B cell (primary cell): Measurements from ENCODE around the gene UBE2U. TPM values are rescaled to one million over a fixed set of nuclear protein-coding genes. Genes with fewer than 3 reads are reported as not detected.

Source experiments
- ATAC-seq: fragments of 200-7000 bp; cut with Tn5 transposase; one replicate; pipeline ENCODE4 v1.10.0; 2021; ENCODE audit warnings: low read depth, mild to moderate bottlenecking, moderate number of reproducible peaks, moderate library complexity
- CTCF ChIA-PET: fragments of 350-600 bp; sonication (Branson Sonifier 250); formaldehyde crosslinking; loops from one replicate; lab custom pipeline; 2021; ENCODE audit warnings: antibody characterized with exemption, inconsistent platforms; lab: Charles Lee
- POLR2A ChIA-PET: fragments of 350-600 bp; sonication (Branson Sonifier 250); formaldehyde crosslinking; loops from one replicate; lab custom pipeline; 2021; ENCODE audit warnings: antibody characterized with exemption; lab: Charles Lee
- DNase-seq: peaks from one replicate; pipeline ENCODE4 v3.0.0; 2013
- H2AFZ ChIP-seq: 2 replicates; pipeline ENCODE4 v1.6.1; 2012; ENCODE audit warnings: mild to moderate bottlenecking, low read depth, low read length; ENCODE audit not compliant: insufficient read depth, poor library complexity, severe bottlenecking
- H3K27ac ChIP-seq, 2 donors: 1 replicate in 1 of 2; 2 replicates in 1 of 2; pipeline ENCODE4 v1.5.1; 2012 to 2013; ENCODE audit warnings: low read length in 2 of 2, mild to moderate bottlenecking in 2 of 2, moderate library complexity in 1 of 2
- H3K27me3 ChIP-seq, 4 experiments: fragments of 200-600 bp in 1 of 4; sonication (generic) in 1 of 4; replicated peaks in 1 of 4; 1 replicate in 2 of 4; 2 replicates in 2 of 4; pipeline versions ENCODE4 v1.6.1 to v1.7.0; 2013 to 2016; ENCODE audit warnings: low read length in 3 of 4, mild to moderate bottlenecking in 2 of 4, mixed read lengths in 1 of 4, moderate library complexity in 1 of 4; ENCODE audit not compliant: insufficient read depth in 4 of 4, control insufficient read depth in 3 of 4; ENCODE audit errors: control extremely low read depth in 1 of 4
- H3K36me3 ChIP-seq, 2 experiments: replicated peaks in 1 of 2; 1 replicate in 1 of 2; 2 replicates in 1 of 2; pipeline versions ENCODE4 v1.6.1 to v1.7.1; 2013; ENCODE audit warnings: low read length in 1 of 2; ENCODE audit not compliant: insufficient read depth in 2 of 2, control insufficient read depth in 1 of 2; ENCODE audit errors: control extremely low read depth in 1 of 2, extremely low read depth in 1 of 2
- H3K4me1 ChIP-seq, 2 donors: fragments of 200-600 bp in 1 of 2; sonication (generic) in 1 of 2; 1 replicate in 1 of 2; 2 replicates in 1 of 2; pipeline versions ENCODE4 v1.5.1 to v1.6.1; 2013 to 2017; ENCODE audit warnings: low read length in 2 of 2; ENCODE audit not compliant: control insufficient read depth in 2 of 2, insufficient read depth in 2 of 2
- H3K4me2 ChIP-seq: replicated peaks from 2 replicates; pipeline ENCODE3; 2012; ENCODE audit warnings: mild to moderate bottlenecking, low read depth, low read length; ENCODE audit not compliant: poor library complexity, severe bottlenecking
- H3K4me3 ChIP-seq, 5 experiments: fragments of 200-600 bp in 1 of 5; sonication (generic) in 1 of 5; 1 replicate in 3 of 5; 2 replicates in 2 of 5; pipeline versions ENCODE4 v1.5.1 to v1.7.0; 2011 to 2016; ENCODE audit warnings: low read length in 4 of 5, mild to moderate bottlenecking in 4 of 5, low read depth in 2 of 5, control low read depth in 1 of 5, moderate library complexity in 1 of 5; ENCODE audit not compliant: insufficient read depth in 1 of 5; ENCODE audit errors: control extremely low read depth in 1 of 5, extremely low read depth in 1 of 5
- H3K79me2 ChIP-seq: fragments of 200-600 bp; sonication (generic); one replicate; pipeline ENCODE4 v1.6.0; 2016; ENCODE audit warnings: low read length; ENCODE audit not compliant: control insufficient read depth, insufficient read depth
- H3K9ac ChIP-seq: fragments of 200-600 bp; sonication (generic); 2 replicates; pipeline ENCODE4 v1.6.1; 2017; ENCODE audit warnings: mild to moderate bottlenecking, low read length, moderate library complexity
- H3K9me3 ChIP-seq, 3 donors: one replicate each; pipeline versions ENCODE4 v1.6.1 to v1.7.1; 2013; ENCODE audit warnings: low read length in 2 of 3; ENCODE audit not compliant: control insufficient read depth in 2 of 3, insufficient read depth in 1 of 3; ENCODE audit errors: control extremely low read depth in 1 of 3
- H4K20me1 ChIP-seq: 2 replicates; pipeline ENCODE4 v1.6.0; 2012; ENCODE audit warnings: mild to moderate bottlenecking, low read length; ENCODE audit not compliant: insufficient read depth, control insufficient read depth, poor library complexity, severe bottlenecking
- H3K27ac Mint-ChIP-seq: one replicate; pipeline ENCODE4 v1.8.0; 2021; ENCODE audit warnings: mixed read lengths
- H3K27me3 Mint-ChIP-seq: one replicate; pipeline ENCODE4 v1.8.0; 2021; ENCODE audit warnings: mixed read lengths
- H3K4me1 Mint-ChIP-seq: one replicate; pipeline ENCODE4 v1.8.0; 2021; ENCODE audit warnings: mixed read lengths
- H3K4me3 Mint-ChIP-seq: one replicate; pipeline ENCODE4 v1.8.0; 2021; ENCODE audit warnings: mixed read lengths
- H3K9me3 Mint-ChIP-seq: one replicate; pipeline ENCODE4 v1.8.0; 2022; ENCODE audit warnings: mixed read lengths; ENCODE audit not compliant: insufficient read depth
- CTCF ChIP-seq: fragments of 200-600 bp; IDR thresholded peaks from one replicate; pipeline ENCODE4 v1.8.0; 2022; ENCODE audit warnings: antibody characterized with exemption, mild to moderate bottlenecking
- EZH2 ChIP-seq: IDR thresholded peaks from 2 replicates; pipeline ENCODE4 v1.6.1; 2012; ENCODE audit warnings: borderline replicate concordance, low read depth, mild to moderate bottlenecking, moderate library complexity, low read length; ENCODE audit not compliant: insufficient read depth, poor library complexity, severe bottlenecking
- WGBS: methylation state at CpG from one replicate; pipeline ENCODE4 v1.1.5; 2013; ENCODE audit warnings: missing lambda C conversion rate; ENCODE audit not compliant: insufficient coverage; 5-methylcytosine and 5-hydroxymethylcytosine counted together
- intact Hi-C: fragments of 100-400 bp; cut with micrococcal nuclease; formaldehyde crosslinking; loops from one replicate; pipeline ENCODE4 v1.10.0; 2022
- polyA plus RNA-seq: library from polyadenylated mRNA; depleted of rRNA; stranded (reverse); fragments of >200 nt; gene quantifications from 2 replicates; pipeline ENCODE4 v1.2.3, GENCODE V29; 2012
- total RNA-seq, 2 donors: library from RNA; stranded (reverse); fragments of 120-200 nt in 1 of 2; gene quantifications; 1 replicate in 1 of 2; 2 replicates in 1 of 2; pipeline versions ENCODE4 v1.2.3 to v1.2.4, GENCODE V29; 2013 to 2022

UBE2U gene
- total and polyA plus RNA-seq, 2 donors (not counting 1 experiment from before 2014, with no cell fraction given): not detected

GRCh38 chr1:64197076-64197475 lies 6.3 kb upstream of the UBE2U start:
- Mint-ChIP-seq H3K27me3 (peaks cover 7% of the 10 kb centered on the region), H3K27ac (no peak overlapping the region), H3K9me3 (no peaks in the 10 kb centered on the region), H3K4me3 (no peak overlapping the region), H3K4me1 (no peaks in the 10 kb centered on the region)
- Histone ChIP-seq H3K27ac (no peak overlapping the region), H3K4me1 (no peaks in the 10 kb centered on the region), H4K20me1 (no peaks in the 10 kb centered on the region), H2AFZ (no peak overlapping the region), H3K9me3 (peaks cover 0 to 3% (median 0%) of the 10 kb centered on the region in 3 donors), H3K27me3 (no peaks in the 10 kb centered on the region), H3K4me2 (no peak overlapping the region), H3K36me3 (no peaks in the 10 kb centered on the region), H3K9ac (no peak overlapping the region), H3K79me2 (no peaks in the 10 kb centered on the region), H3K4me3 (no peak overlapping the region)
- TF ChIP-seq EZH2 (no peak), CTCF (no peak)
- no peak for ATAC-seq
- no peak for DNase-seq
- CTCF ChIA-PET: interaction anchor here (0.7 kb wide), 1 partner anchor 23 kb away, joined by 3 read pairs; no protein-coding TSS in a partner anchor
- intact Hi-C loops: no loop called here
- POLR2A ChIA-PET: no interaction called here
- WGBS: 100% methylated on average over 1 of the region's 3 CpGs

- Mint-ChIP-seq H3K27ac (no peak overlapping the region), H3K4me1 (no peaks in the 10 kb centered on the region), H3K4me3 (no peak overlapping the region), H3K27me3 (peaks cover 7% of the 10 kb centered on the region), H3K9me3 (no peaks in the 10 kb centered on the region)
- intact Hi-C loops: no loop called here
- DNase-seq (no peak), ATAC-seq (no peak)
- H3K79me2 ChIP-seq: no peaks in the 10 kb centered on the region
- H3K9ac ChIP-seq: no peak overlapping the region
- H3K4me3 ChIP-seq: no peak overlapping the region
- ChIA-PET CTCF (no interaction called here), POLR2A (no interaction called here)
- H3K4me2 ChIP-seq: no peak overlapping the region
- H3K4me1 ChIP-seq: no peaks in the 10 kb centered on the region
- no peak overlapping the region for H3K27ac ChIP-seq
- no peaks in the 10 kb centered on the region for H3K36me3 ChIP-seq
- TF ChIP-seq EZH2: no peak
- no peak for TF ChIP-seq CTCF
- WGBS: no CpG with 5 or more reads among the region's 2 CpGs
- no peaks in the 10 kb centered on the region for H3K27me3 ChIP-seq
- H2AFZ ChIP-seq: no peak overlapping the region
- no peaks in the 10 kb centered on the region for H3K9me3 ChIP-seq
- no peaks in the 10 kb centered on the region for H4K20me1 ChIP-seq
Measured at GRCh38 chr1:64199154-64199553, 4.3 kb upstream of the UBE2U start.
